DOHH2 (cell line): ENCODE results near the gene DACT1.

ENCODE experiments used
- H3F3A ChIP-seq: fragments of 200-600 bp; sonication (generic), shearing (Covaris generic); 2 replicates; pipeline ENCODE4 v1.6.0; 2016; ENCODE audit warnings: antibody characterized with exemption, mild to moderate bottlenecking; ENCODE audit not compliant: control insufficient read depth, insufficient read depth
- H3K27ac ChIP-seq: fragments of 200-600 bp; sonication (generic); 2 replicates; pipeline ENCODE4 v1.5.1; 2014; ENCODE audit warnings: low read depth, mild to moderate bottlenecking, low read length, moderate library complexity
- H3K27me3 ChIP-seq: fragments of 200-600 bp; sonication (generic); 2 replicates; pipeline ENCODE4 v1.6.1; 2014; ENCODE audit warnings: mild to moderate bottlenecking, low read length, mixed read lengths; ENCODE audit not compliant: control insufficient read depth
- H3K36me3 ChIP-seq: fragments of 200-600 bp; sonication (generic); 2 replicates; pipeline ENCODE4 v1.6.1; 2014; ENCODE audit warnings: mild to moderate bottlenecking, low read length, moderate library complexity, mixed read lengths; ENCODE audit not compliant: control insufficient read depth
- H3K4me1 ChIP-seq: fragments of 200-600 bp; sonication (generic); 2 replicates; pipeline ENCODE4 v1.6.1; 2014; ENCODE audit warnings: mild to moderate bottlenecking, low read length, mixed read lengths; ENCODE audit not compliant: control insufficient read depth
- H3K4me2 ChIP-seq: fragments of 200-600 bp; sonication (generic); 2 replicates; pipeline ENCODE4 v1.6.0; 2014; ENCODE audit warnings: mild to moderate bottlenecking, low read length, moderate library complexity
- H3K4me3 ChIP-seq: fragments of 200-600 bp; sonication (generic); 2 replicates; pipeline ENCODE4 v1.5.1; 2014; ENCODE audit warnings: mild to moderate bottlenecking, low read length, mixed read lengths
- H3K79me2 ChIP-seq: fragments of 200-600 bp; sonication (generic); 2 replicates; pipeline ENCODE4 v1.6.1; 2014; ENCODE audit warnings: mild to moderate bottlenecking, low read length, mixed read lengths; ENCODE audit not compliant: control insufficient read depth
- H3K9me2 ChIP-seq: fragments of 200-600 bp; sonication (generic); replicated peaks from 2 replicates; pipeline ENCODE4 v1.6.1; 2014; ENCODE audit warnings: mild to moderate bottlenecking, low read length, mixed read lengths; ENCODE audit not compliant: control insufficient read depth
- H3K9me3 ChIP-seq: fragments of 200-600 bp; sonication (generic); 2 replicates; pipeline ENCODE4 v1.6.1; 2014; ENCODE audit warnings: antibody characterized with exemption, low read length, mixed read lengths; ENCODE audit not compliant: control insufficient read depth, insufficient read depth
- H4K20me1 ChIP-seq: fragments of 200-600 bp; sonication (generic); 2 replicates; pipeline ENCODE4 v1.6.0; 2014; ENCODE audit warnings: low read depth, mild to moderate bottlenecking, antibody characterized with exemption, low read length, moderate library complexity; ENCODE audit not compliant: control insufficient read depth, insufficient read depth
- EZH2phosphoT487 ChIP-seq: fragments of 200-600 bp; sonication (generic); IDR thresholded peaks from 2 replicates; pipeline ENCODE4 v1.6.1; 2017; ENCODE audit warnings: borderline replicate concordance, mild to moderate bottlenecking, antibody characterized with exemption, low read length, moderate library complexity, mixed read lengths
- TF ChIP-seq, protein P1 (sequence below): fragments of 200-600 bp; sonication (generic); IDR thresholded peaks from one replicate; pipeline ENCODE4 v1.5.1; 2014; ENCODE audit warnings: antibody characterized with exemption, mild to moderate bottlenecking, low read depth, low read length; ENCODE audit not compliant: poor library complexity, severe bottlenecking

DACT1 gene

GRCh38 chr14:58646479-58646878 lies 8.7 kb downstream of the DACT1 start:
- Histone ChIP-seq H3K9me3 (no peaks in the 10 kb centered on the region), H3K79me2 (no peaks in the 10 kb centered on the region), H3K9me2 (no peaks in the 10 kb centered on the region), H3K27ac (no peak overlapping the region), H3K36me3 (no peaks in the 10 kb centered on the region), H3K4me2 (no peak overlapping the region), H3K27me3 (no peaks in the 10 kb centered on the region; the same call in 1 of the 2 replicates), H3K4me1 (no peaks in the 10 kb centered on the region), H3K4me3 (no peak overlapping the region), H3F3A (no peaks in the 10 kb centered on the region), H4K20me1 (no peaks in the 10 kb centered on the region)
- TF ChIP-seq, protein P1, sequence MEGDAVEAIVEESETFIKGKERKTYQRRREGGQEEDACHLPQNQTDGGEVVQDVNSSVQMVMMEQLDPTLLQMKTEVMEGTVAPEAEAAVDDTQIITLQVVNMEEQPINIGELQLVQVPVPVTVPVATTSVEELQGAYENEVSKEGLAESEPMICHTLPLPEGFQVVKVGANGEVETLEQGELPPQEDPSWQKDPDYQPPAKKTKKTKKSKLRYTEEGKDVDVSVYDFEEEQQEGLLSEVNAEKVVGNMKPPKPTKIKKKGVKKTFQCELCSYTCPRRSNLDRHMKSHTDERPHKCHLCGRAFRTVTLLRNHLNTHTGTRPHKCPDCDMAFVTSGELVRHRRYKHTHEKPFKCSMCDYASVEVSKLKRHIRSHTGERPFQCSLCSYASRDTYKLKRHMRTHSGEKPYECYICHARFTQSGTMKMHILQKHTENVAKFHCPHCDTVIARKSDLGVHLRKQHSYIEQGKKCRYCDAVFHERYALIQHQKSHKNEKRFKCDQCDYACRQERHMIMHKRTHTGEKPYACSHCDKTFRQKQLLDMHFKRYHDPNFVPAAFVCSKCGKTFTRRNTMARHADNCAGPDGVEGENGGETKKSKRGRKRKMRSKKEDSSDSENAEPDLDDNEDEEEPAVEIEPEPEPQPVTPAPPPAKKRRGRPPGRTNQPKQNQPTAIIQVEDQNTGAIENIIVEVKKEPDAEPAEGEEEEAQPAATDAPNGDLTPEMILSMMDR: no peak
- no peak for TF ChIP-seq EZH2phosphoT487

- no peaks in the 10 kb centered on the region for H3K4me1 ChIP-seq
- TF ChIP-seq EZH2phosphoT487: no peak
- TF ChIP-seq, protein P1: no peak
- no peak overlapping the region for H3K4me3 ChIP-seq
- H3K27ac ChIP-seq: no peak overlapping the region
- no peaks in the 10 kb centered on the region for H3K27me3 ChIP-seq
- no peaks in the 10 kb centered on the region for H3K9me2 ChIP-seq
- H3K79me2 ChIP-seq: no peaks in the 10 kb centered on the region
- H3F3A ChIP-seq: no peaks in the 10 kb centered on the region
- H3K4me2 ChIP-seq: no peak overlapping the region
- no peaks in the 10 kb centered on the region for H4K20me1 ChIP-seq
- no peaks in the 10 kb centered on the region for H3K36me3 ChIP-seq
- no peaks in the 10 kb centered on the region for H3K9me3 ChIP-seq
Observed at GRCh38 chr14:58647777-58648176, 10.0 kb downstream of the DACT1 start.

DNA sequence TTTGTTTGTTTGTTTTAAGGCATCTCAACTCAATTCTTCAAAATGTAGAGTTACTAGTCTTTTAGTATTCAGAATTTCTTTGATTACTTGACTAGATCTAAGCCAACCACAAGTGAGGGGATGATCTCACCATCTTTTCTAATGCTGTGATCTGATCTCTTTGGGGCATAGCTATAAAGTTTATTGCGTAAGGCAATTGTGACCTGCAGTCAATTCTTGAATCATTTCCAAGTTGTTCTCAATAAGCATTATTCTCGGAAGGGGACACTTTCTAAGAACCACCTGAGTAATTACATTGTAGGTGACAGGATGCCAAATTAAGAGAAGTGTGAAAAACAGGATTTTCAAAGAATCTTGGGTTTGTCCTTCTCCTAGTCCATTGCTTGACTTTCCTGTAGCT lies 13.1 kb downstream of the DACT1 start:
- no peak overlapping the region for H3K4me3 ChIP-seq
- no peak overlapping the region for H3K27ac ChIP-seq
- no peak for TF ChIP-seq EZH2phosphoT487
- TF ChIP-seq, protein P1: no peak
- no peak overlapping the region for H3K4me2 ChIP-seq
- H3K36me3 ChIP-seq: no peaks in the 10 kb centered on the region
- H3F3A ChIP-seq: no peaks in the 10 kb centered on the region
- no peaks in the 10 kb centered on the region for H3K79me2 ChIP-seq
- no peaks in the 10 kb centered on the region for H3K9me3 ChIP-seq
- no peaks in the 10 kb centered on the region for H3K4me1 ChIP-seq
- no peaks in the 10 kb centered on the region for H4K20me1 ChIP-seq
- H3K27me3 ChIP-seq: no peaks in the 10 kb centered on the region
- no peaks in the 10 kb centered on the region for H3K9me2 ChIP-seq
